Measurements from ENCODE around the gene BRWD1. TPM values are rescaled to one million over a fixed set of nuclear protein-coding genes. Genes with fewer than 3 reads are reported as not detected.

BRWD1 gene
- total RNA-seq, 2 experiments from 2014 or later = 19.1 to 24.5 TPM

GRCh38 chr21:39314143-39315027 lies 953 bp upstream of the BRWD1 start:
- peak overlapping the region; percentile 96 for H3K27ac Mint-ChIP-seq
- peaks cover 36% of the 10 kb centered on the region for H3K4me1 Mint-ChIP-seq
- intact Hi-C loops (cut with DNase I, micrococcal nuclease) = loop anchor here in 1 of 2 experiments (2.0 to 5.0 kb wide), 3 partner anchors 74 to 547 kb away; partner anchors contain the start of gene ETS2
- peak overlapping the region; percentile 92 for H3K4me3 Mint-ChIP-seq
- POLR2A ChIA-PET = interaction anchor here (0.6 to 2.6 kb wide), 4 partner anchors 34 to 131 kb away, joined by 3 to 19 read pairs (median 3); partner anchors contain the start of gene HMGN1
- H3K27me3 Mint-ChIP-seq = no peaks in the 10 kb centered on the region
- H3K9me3 Mint-ChIP-seq (ENCODE audit: low read depth) = no peaks in the 10 kb centered on the region
- H3K36me3 Mint-ChIP-seq (ENCODE audit: low read depth) = peaks cover 22% of the 10 kb centered on the region
- CTCF ChIA-PET = interaction anchor here (0.6 to 2.0 kb wide), 3 partner anchors 30 to 499 kb away, joined by 3 to 6 read pairs (median 4); no protein-coding TSS in a partner anchor
- DNase-seq (peak; percentile 72), ATAC-seq (peak; percentile 32)

- ChIA-PET CTCF (no interaction called here), POLR2A (interaction anchor here (0.8 to 2.6 kb wide), 2 partner anchors 12 to 35 kb away, joined by 9 to 19 read pairs; partner anchors contain the start of gene HMGN1)
- H3K4me1 Mint-ChIP-seq = peaks cover 44% of the 10 kb centered on the region
- H3K9me3 Mint-ChIP-seq (ENCODE audit: low read depth) = no peaks in the 10 kb centered on the region
- intact Hi-C loops (cut with DNase I, micrococcal nuclease) = loop anchor here (1.0 to 5.0 kb wide), 8 partner anchors 36 to 546 kb away; partner anchors contain the start of genes ETS2 (in 2 of the 2), HMGN1 (in 1 of the 2) and PSMG1 (in 1 of the 2)
- ATAC-seq = peak; percentile 11
- H3K36me3 Mint-ChIP-seq (ENCODE audit: low read depth) = peaks cover 30% of the 10 kb centered on the region
- H3K27me3 Mint-ChIP-seq = no peaks in the 10 kb centered on the region
- no peak for DNase-seq
- H3K4me3 Mint-ChIP-seq = peak overlapping the region; percentile 92
- H3K27ac Mint-ChIP-seq = peak overlapping the region; percentile 60
Observed at GRCh38 chr21:39313042-39313570, 326 bp downstream of the BRWD1 start.

- CTCF ChIA-PET = interaction anchor here (0.7 to 1.2 kb wide), 4 partner anchors 11 to 37 kb away, joined by 3 to 4 read pairs (median 3); no protein-coding TSS in a partner anchor
Observed at GRCh38 chr21:39312112-39313041, 1.1 kb downstream of the BRWD1 start.

GRCh38 chr21:39311164-39311563 lies 2.3 kb downstream of the BRWD1 start:
- POLR2A ChIA-PET = interaction anchor here (0.6 kb wide), 1 partner anchor 10 kb away, joined by 3 read pairs; no protein-coding TSS in a partner anchor
- no peak for ATAC-seq
- H3K27me3 Mint-ChIP-seq = no peaks in the 10 kb centered on the region
- H3K9me3 Mint-ChIP-seq (ENCODE audit: low read depth) = no peaks in the 10 kb centered on the region
- H3K4me1 Mint-ChIP-seq = peaks cover 46% of the 10 kb centered on the region
- peaks cover 32% of the 10 kb centered on the region for H3K36me3 Mint-ChIP-seq (ENCODE audit: low read depth)
- peak overlapping the region; percentile 31 for H3K27ac Mint-ChIP-seq
- H3K4me3 Mint-ChIP-seq = no peak overlapping the region
- no peak for DNase-seq
- intact Hi-C loops (cut with DNase I, micrococcal nuclease) = loop anchor here in 1 of 2 experiments (5.0 kb wide), 2 partner anchors 504 to 544 kb away; partner anchors contain the start of gene ETS2
- CTCF ChIA-PET = no interaction called here

More at GRCh38 chr21:39312112-39313041, 1.1 kb downstream of the BRWD1 start:
- Mint-ChIP-seq H3K27me3 (no peaks in the 10 kb centered on the region), H3K4me3 (peak overlapping the region; percentile 92), H3K4me1 (peaks cover 49% of the 10 kb centered on the region), H3K9me3 (ENCODE audit: low read depth) (no peaks in the 10 kb centered on the region), H3K27ac (peak overlapping the region; percentile 87), H3K36me3 (ENCODE audit: low read depth) (peaks cover 32% of the 10 kb centered on the region)
- DNase-seq (peak; percentile 97), ATAC-seq (peak; percentile 80)
- intact Hi-C loops (cut with DNase I, micrococcal nuclease) = loop anchor here (1.0 to 5.0 kb wide), 11 partner anchors 37 to 545 kb away; partner anchors contain the start of genes ETS2 (in 2 of the 2), HMGN1 (in 2 of the 2), PSMG1 (in 2 of the 2) and LCA5L (in 1 of the 2)
- POLR2A ChIA-PET = interaction anchor here (0.8 to 2.6 kb wide), 4 partner anchors 11 to 68 kb away, joined by 4 to 19 read pairs (median 8); partner anchors contain the start of gene HMGN1

- ATAC-seq (no peak), DNase-seq (no peak)
- intact Hi-C loops (cut with DNase I, micrococcal nuclease) = no loop called here
- Mint-ChIP-seq H3K9me3 (ENCODE audit: low read depth) (no peaks in the 10 kb centered on the region), H3K4me1 (peaks cover 35% of the 10 kb centered on the region), H3K27ac (no peak overlapping the region), H3K4me3 (no peak overlapping the region), H3K36me3 (ENCODE audit: low read depth) (peaks cover 37% of the 10 kb centered on the region), H3K27me3 (no peaks in the 10 kb centered on the region)
- ChIA-PET CTCF (interaction anchor here (0.8 kb wide), 1 partner anchor 33 kb away, joined by 3 read pairs; no protein-coding TSS in a partner anchor), POLR2A (no interaction called here)
Observed at GRCh38 chr21:39307466-39307865, 6.0 kb downstream of the BRWD1 start.

- H3K4me3 Mint-ChIP-seq = no peak overlapping the region
- H3K27me3 Mint-ChIP-seq = no peaks in the 10 kb centered on the region
- POLR2A ChIA-PET = interaction anchor here (1.4 kb wide), 1 partner anchor 12 kb away, joined by 9 read pairs; no protein-coding TSS in a partner anchor
- no peaks in the 10 kb centered on the region for H3K9me3 Mint-ChIP-seq (ENCODE audit: low read depth)
- CTCF ChIA-PET = no interaction called here
- H3K36me3 Mint-ChIP-seq (ENCODE audit: low read depth) = peaks cover 43% of the 10 kb centered on the region
- no peak overlapping the region for H3K27ac Mint-ChIP-seq
- H3K4me1 Mint-ChIP-seq = peaks cover 17% of the 10 kb centered on the region
- DNase-seq (no peak), ATAC-seq (no peak)
- intact Hi-C loops (cut with DNase I, micrococcal nuclease) = no loop called here
Observed at GRCh38 chr21:39300587-39300986, 12.8 kb downstream of the BRWD1 start.

- peaks cover 59% of the 10 kb centered on the region for H3K36me3 Mint-ChIP-seq (ENCODE audit: low read depth)
- no peaks in the 10 kb centered on the region for H3K9me3 Mint-ChIP-seq (ENCODE audit: low read depth)
- peaks cover 15% of the 10 kb centered on the region for H3K4me1 Mint-ChIP-seq
- H3K27ac Mint-ChIP-seq = no peak overlapping the region
- no peaks in the 10 kb centered on the region for H3K27me3 Mint-ChIP-seq
- no peak overlapping the region for H3K4me3 Mint-ChIP-seq
- intact Hi-C loops (cut with DNase I, micrococcal nuclease) = no loop called here
- DNase-seq (no peak), ATAC-seq (no peak)
- ChIA-PET POLR2A (interaction anchor here (0.6 kb wide), 1 partner anchor 123 kb away, joined by 5 read pairs; no protein-coding TSS in a partner anchor), CTCF (interaction anchor here (0.6 to 1.8 kb wide), 5 partner anchors 13 to 530 kb away, joined by 3 to 4 read pairs (median 3); no protein-coding TSS in a partner anchor)
Observed at GRCh38 chr21:39296891-39297290, 16.5 kb downstream of the BRWD1 start.

GRCh38 chr21:39288987-39289386 lies 24.4 kb downstream of the BRWD1 start:
- DNase-seq = no peak
- H3K4me1 Mint-ChIP-seq = no peaks in the 10 kb centered on the region
- H3K27ac Mint-ChIP-seq = no peak overlapping the region
- no peak overlapping the region for H3K4me3 Mint-ChIP-seq
- intact Hi-C loops (cut with DNase I, micrococcal nuclease) = loop anchor here in 1 of 2 experiments (2.0 kb wide), 1 partner anchor 18 kb away; no protein-coding TSS in a partner anchor
- ChIA-PET CTCF (interaction anchor here (1.6 kb wide), 1 partner anchor 36 kb away, joined by 5 read pairs; no protein-coding TSS in a partner anchor), POLR2A (no interaction called here)
- no peak for ATAC-seq
- peaks cover 57% of the 10 kb centered on the region for H3K36me3 Mint-ChIP-seq (ENCODE audit: low read depth)
- no peaks in the 10 kb centered on the region for H3K27me3 Mint-ChIP-seq
- H3K9me3 Mint-ChIP-seq (ENCODE audit: low read depth) = no peaks in the 10 kb centered on the region

GRCh38 chr21:39282911-39283310 lies 30.5 kb downstream of the BRWD1 start:
- Mint-ChIP-seq H3K9me3 (ENCODE audit: low read depth) (no peaks in the 10 kb centered on the region), H3K4me1 (no peaks in the 10 kb centered on the region), H3K27me3 (no peaks in the 10 kb centered on the region), H3K36me3 (ENCODE audit: low read depth) (peaks cover 19% of the 10 kb centered on the region), H3K27ac (no peak overlapping the region), H3K4me3 (no peak overlapping the region)
- POLR2A ChIA-PET = no interaction called here
- intact Hi-C loops (cut with DNase I, micrococcal nuclease) = no loop called here
- CTCF ChIA-PET = interaction anchor here (1.0 to 1.6 kb wide), 3 partner anchors 14 to 120 kb away, joined by 3 to 5 read pairs (median 4); no protein-coding TSS in a partner anchor
- ATAC-seq = no peak
- DNase-seq = no peak

GRCh38 chr21:39281853-39282252 lies 31.6 kb downstream of the BRWD1 start:
- ChIA-PET POLR2A (no interaction called here), CTCF (no interaction called here)
- no peak for DNase-seq
- ATAC-seq = no peak
- Mint-ChIP-seq H3K4me3 (no peak overlapping the region), H3K27me3 (no peaks in the 10 kb centered on the region), H3K4me1 (no peaks in the 10 kb centered on the region), H3K9me3 (ENCODE audit: low read depth) (no peaks in the 10 kb centered on the region), H3K27ac (no peak overlapping the region), H3K36me3 (ENCODE audit: low read depth) (peaks cover 17% of the 10 kb centered on the region)
- intact Hi-C loops (cut with DNase I, micrococcal nuclease) = no loop called here

All from activated CD4-positive, alpha-beta T cell treated with anti-CD3 and anti-CD28 coated beads for 36 hours (primary cell).